ENCODE data around the gene ZNF280C. TPM values are rescaled to one million over a fixed set of nuclear protein-coding genes. Genes with fewer than 3 reads are reported as not detected.

ZNF280C gene
- total and polyA plus RNA-seq, 8 donors = 3.9 to 10.2 (median 8.3) TPM

DNA sequence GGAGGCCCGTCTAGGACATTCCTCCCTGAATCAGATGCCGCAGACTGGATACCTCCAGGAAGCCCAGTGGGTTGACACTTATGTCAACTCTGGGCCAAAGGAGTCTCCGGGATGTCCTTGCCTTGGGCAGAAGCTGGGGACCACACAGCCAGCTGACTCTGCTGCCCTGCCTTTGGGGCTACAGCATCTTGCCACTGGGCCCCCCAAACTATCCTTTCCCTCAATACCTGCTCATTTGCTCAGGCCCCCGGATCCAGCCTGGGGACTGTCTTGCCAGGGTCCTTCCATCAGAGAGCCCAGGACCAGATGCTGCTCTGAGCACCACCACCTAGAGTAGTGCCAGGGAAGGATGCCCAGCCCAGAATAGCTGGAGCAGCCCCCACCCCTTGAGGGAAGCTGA lies 77.9 kb downstream of the ZNF280C start:
- DNase-seq (no peak), ATAC-seq (no peak)
- Histone ChIP-seq H3K4me1 (no peaks in the 10 kb centered on the region), H3K9me3 (no peaks in the 10 kb centered on the region), H3K4me3 (no peak overlapping the region), H3K36me3 (no peaks in the 10 kb centered on the region), H3K27ac (no peak overlapping the region), H3K27me3 (peaks cover 0 to 4% of the 10 kb centered on the region in 2 donors)
- intact Hi-C loops (cut with DNase I) = no loop called here
- TF ChIP-seq, protein P1, sequence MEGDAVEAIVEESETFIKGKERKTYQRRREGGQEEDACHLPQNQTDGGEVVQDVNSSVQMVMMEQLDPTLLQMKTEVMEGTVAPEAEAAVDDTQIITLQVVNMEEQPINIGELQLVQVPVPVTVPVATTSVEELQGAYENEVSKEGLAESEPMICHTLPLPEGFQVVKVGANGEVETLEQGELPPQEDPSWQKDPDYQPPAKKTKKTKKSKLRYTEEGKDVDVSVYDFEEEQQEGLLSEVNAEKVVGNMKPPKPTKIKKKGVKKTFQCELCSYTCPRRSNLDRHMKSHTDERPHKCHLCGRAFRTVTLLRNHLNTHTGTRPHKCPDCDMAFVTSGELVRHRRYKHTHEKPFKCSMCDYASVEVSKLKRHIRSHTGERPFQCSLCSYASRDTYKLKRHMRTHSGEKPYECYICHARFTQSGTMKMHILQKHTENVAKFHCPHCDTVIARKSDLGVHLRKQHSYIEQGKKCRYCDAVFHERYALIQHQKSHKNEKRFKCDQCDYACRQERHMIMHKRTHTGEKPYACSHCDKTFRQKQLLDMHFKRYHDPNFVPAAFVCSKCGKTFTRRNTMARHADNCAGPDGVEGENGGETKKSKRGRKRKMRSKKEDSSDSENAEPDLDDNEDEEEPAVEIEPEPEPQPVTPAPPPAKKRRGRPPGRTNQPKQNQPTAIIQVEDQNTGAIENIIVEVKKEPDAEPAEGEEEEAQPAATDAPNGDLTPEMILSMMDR (IDR thresholded peaks at IDR 0.05) = no peak

DNA sequence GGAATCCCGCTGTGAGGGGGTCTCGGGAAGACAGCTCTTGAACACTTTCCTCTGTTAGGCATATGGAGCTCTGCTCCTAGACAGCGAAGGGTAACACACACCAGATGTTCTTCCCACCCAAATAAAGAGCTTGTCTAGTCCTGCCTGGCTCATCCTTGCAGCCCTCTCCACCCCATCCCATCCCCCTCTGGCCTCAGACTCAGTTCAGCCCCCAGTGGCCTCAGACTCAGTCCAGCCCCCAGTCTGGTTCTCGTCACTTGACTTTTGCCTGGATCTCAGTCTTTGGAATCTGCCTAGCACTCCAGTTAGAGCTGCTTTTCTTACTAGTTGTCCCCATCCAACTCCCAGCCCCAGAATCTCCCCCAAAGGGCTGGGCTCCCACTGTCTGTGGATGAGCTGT lies 82.0 kb downstream of the ZNF280C start:
- Histone ChIP-seq H3K36me3 (no peaks in the 10 kb centered on the region), H3K27ac (no peak overlapping the region), H3K9me3 (no peaks in the 10 kb centered on the region), H3K4me3 (no peak overlapping the region), H3K4me1 (no peaks in the 10 kb centered on the region), H3K27me3 (no peaks in the 10 kb centered on the region)
- intact Hi-C loops (cut with DNase I) = no loop called here
- ATAC-seq (no peak), DNase-seq (no peak)
- TF ChIP-seq, protein P1 (IDR thresholded peaks at IDR 0.05) = no peak

DNA sequence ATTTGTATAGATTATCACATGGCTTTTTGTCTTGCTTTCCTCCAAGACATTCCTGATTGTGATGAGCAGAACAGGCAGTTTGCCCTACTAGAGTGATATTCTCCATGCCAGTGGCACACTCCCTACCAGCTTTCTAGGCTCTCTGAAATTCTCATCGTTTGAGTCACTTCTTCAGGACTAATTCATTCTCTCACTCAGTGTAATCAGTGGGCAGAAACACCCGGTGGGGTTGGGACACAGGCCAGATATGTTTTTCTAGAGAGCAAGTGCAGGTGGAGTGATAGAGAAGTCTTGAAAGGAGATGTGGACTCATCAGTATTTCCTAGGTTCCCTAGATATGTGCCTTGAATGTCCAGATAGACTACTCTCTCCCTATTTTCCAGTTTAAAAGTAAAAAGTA lies 83.8 kb downstream of the ZNF280C start:
- Histone ChIP-seq H3K27me3 (no peaks in the 10 kb centered on the region), H3K9me3 (no peaks in the 10 kb centered on the region), H3K27ac (no peak overlapping the region), H3K4me3 (no peak overlapping the region), H3K36me3 (no peaks in the 10 kb centered on the region), H3K4me1 (no peaks in the 10 kb centered on the region)
- ATAC-seq (no peak), DNase-seq (no peak)
- intact Hi-C loops (cut with DNase I) = no loop called here
- TF ChIP-seq, protein P1 (IDR thresholded peaks at IDR 0.05) = no peak

DNA sequence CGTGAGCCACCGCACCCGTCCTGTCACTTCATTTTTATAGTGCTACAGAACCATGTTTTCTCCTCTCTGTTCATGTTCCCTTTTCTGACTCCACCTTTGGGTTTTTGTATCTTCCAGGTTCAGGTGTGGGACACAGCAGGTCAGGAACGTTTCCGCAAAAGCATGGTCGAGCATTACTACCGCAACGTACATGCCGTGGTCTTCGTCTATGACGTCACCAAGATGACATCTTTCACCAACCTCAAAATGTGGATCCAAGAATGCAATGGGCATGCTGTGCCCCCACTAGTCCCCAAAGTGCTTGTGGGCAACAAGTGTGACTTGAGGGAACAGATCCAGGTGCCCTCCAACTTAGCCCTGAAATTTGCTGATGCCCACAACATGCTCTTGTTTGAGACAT lies 84.5 kb downstream of the ZNF280C start:
- Histone ChIP-seq H3K4me3 (no peak overlapping the region), H3K9me3 (no peaks in the 10 kb centered on the region), H3K27ac (no peak overlapping the region), H3K36me3 (no peaks in the 10 kb centered on the region), H3K4me1 (no peaks in the 10 kb centered on the region), H3K27me3 (no peaks in the 10 kb centered on the region)
- DNase-seq (no peak), ATAC-seq (no peak)
- intact Hi-C loops (cut with DNase I) = no loop called here
- TF ChIP-seq, protein P1 (IDR thresholded peaks at IDR 0.05) = no peak

DNA sequence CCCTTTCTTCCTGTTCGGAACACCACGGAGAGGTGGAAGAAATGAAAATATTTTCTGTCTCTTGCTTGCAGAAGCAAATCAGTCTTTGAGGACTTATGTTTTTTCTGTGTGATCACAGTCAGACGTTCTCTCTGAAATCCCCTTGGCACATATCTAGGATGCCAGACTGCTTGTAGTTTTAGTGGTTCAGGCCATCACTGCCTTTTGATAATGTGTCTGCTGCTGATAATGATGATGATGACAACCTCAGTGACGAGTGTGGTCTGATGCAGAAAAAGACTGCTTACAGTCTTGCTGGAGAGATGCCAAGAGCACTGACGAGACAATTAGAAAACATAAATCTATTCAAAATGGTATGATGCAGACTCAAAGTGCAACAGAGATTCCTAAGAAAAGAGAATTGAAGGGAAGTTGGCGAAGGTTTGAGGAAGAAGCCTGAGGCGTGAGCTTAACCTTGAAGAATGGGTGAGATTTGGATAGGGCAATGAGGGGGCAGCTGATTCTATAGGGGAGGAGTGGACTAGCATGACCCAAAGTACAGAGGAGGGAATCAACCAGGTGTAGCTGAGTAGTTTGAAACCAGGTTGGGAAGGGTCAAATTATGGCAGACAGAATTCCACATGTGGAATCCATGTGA lies 89.0 kb downstream of the ZNF280C start:
- intact Hi-C loops (cut with DNase I) = loop anchor here in 1 of 2 donors (10.0 kb wide), 1 partner anchor 105 kb away; no protein-coding TSS in a partner anchor
- H3K4me1 ChIP-seq = no peaks in the 10 kb centered on the region
- no peaks in the 10 kb centered on the region for H3K27me3 ChIP-seq
- TF ChIP-seq, protein P1 (IDR thresholded peaks at IDR 0.05) = no peak
- no peaks in the 10 kb centered on the region for H3K36me3 ChIP-seq
- ATAC-seq (no peak), DNase-seq (no peak)
- no peak overlapping the region for H3K27ac ChIP-seq
- no peaks in the 10 kb centered on the region for H3K9me3 ChIP-seq
- H3K4me3 ChIP-seq = no peak overlapping the region
